GM23338 (cell line): ENCODE results near the gene GLIPR1. TPM values are rescaled to one million over a fixed set of nuclear protein-coding genes. Genes with fewer than 3 reads are reported as not detected.
A peak's percentile ranks its signal among the peaks of the same experiment; 100 is the strongest.
"Not testable (repeated sequence)": the region's sequence is repeated elsewhere in the genome, so short reads cannot be mapped to it uniquely, and the experiment has no call there.

Experiments used
- ATAC-seq: fragments of 200-7000 bp; cut with Tn5 transposase; 3 replicates; pipeline ENCODE4 v1.9.1; 2020
- DNase-seq: peaks from one replicate; pipeline ENCODE4 v3.0.0-alpha.2; 2015; ENCODE audit warnings: low spot score
- H2AFZ ChIP-seq: fragments of 200-600 bp; sonication (generic); 2 replicates; pipeline ENCODE4 v1.8.0; 2016; ENCODE audit warnings: antibody characterized with exemption, mild to moderate bottlenecking, moderate library complexity
- H3F3A ChIP-seq: fragments of 200-600 bp; sonication (generic); replicated peaks from 2 replicates; pipeline ENCODE4 v1.8.0; 2017; ENCODE audit warnings: antibody characterized with exemption, mixed run types, low read depth
- H3K27ac ChIP-seq: fragments of 200-600 bp; sonication (generic); 2 replicates; pipeline ENCODE4 v1.6.1; 2016; ENCODE audit warnings: low read depth
- H3K27me3 ChIP-seq: fragments of 200-600 bp; sonication (generic); 2 replicates; pipeline ENCODE4 v1.8.0; 2016; ENCODE audit warnings: mild to moderate bottlenecking, mixed run types, moderate library complexity; ENCODE audit not compliant: insufficient read depth
- H3K36me3 ChIP-seq: fragments of 200-600 bp; sonication (generic); 2 replicates; pipeline ENCODE4 v1.8.0; 2016; ENCODE audit warnings: mild to moderate bottlenecking; ENCODE audit not compliant: insufficient read depth
- H3K4me1 ChIP-seq: fragments of 200-600 bp; sonication (generic); 2 replicates; pipeline ENCODE4 v1.8.0; 2016; ENCODE audit warnings: mild to moderate bottlenecking, moderate library complexity; ENCODE audit not compliant: insufficient read depth
- H3K4me2 ChIP-seq: fragments of 200-600 bp; sonication (generic); 2 replicates; pipeline ENCODE4 v1.7.1; 2017; ENCODE audit warnings: mixed run types
- H3K4me3 ChIP-seq: fragments of 200-600 bp; sonication (generic); 2 replicates; pipeline ENCODE4 v1.6.1; 2016; ENCODE audit warnings: mixed run types
- H3K79me2 ChIP-seq: fragments of 200-600 bp; sonication (generic); replicated peaks from 2 replicates; pipeline ENCODE4 v1.8.0; 2017; ENCODE audit warnings: mild to moderate bottlenecking; ENCODE audit not compliant: insufficient read depth
- H3K9me2 ChIP-seq: fragments of 200-600 bp; sonication (generic); 2 replicates; pipeline ENCODE4 v1.8.0; 2017; ENCODE audit not compliant: insufficient read depth
- H4K20me1 ChIP-seq: fragments of 200-600 bp; sonication (generic); replicated peaks from 2 replicates; pipeline ENCODE4 v1.8.0; 2017; ENCODE audit warnings: mild to moderate bottlenecking; ENCODE audit not compliant: insufficient read depth
- H3K27ac Mint-ChIP-seq: 2 replicates; pipeline ENCODE4 v1.8.0; 2020; ENCODE audit warnings: inconsistent platforms, mild to moderate bottlenecking, moderate library complexity, mixed read lengths
- H3K27me3 Mint-ChIP-seq: 3 replicates; pipeline ENCODE4 v1.8.0; 2022; ENCODE audit warnings: low read depth, mild to moderate bottlenecking, moderate library complexity, mixed read lengths, inconsistent platforms; ENCODE audit not compliant: insufficient read depth, poor library complexity
- H3K36me3 Mint-ChIP-seq: 3 replicates; pipeline ENCODE4 v1.8.0; 2021; ENCODE audit warnings: low read depth, mild to moderate bottlenecking, inconsistent platforms, moderate library complexity, mixed read lengths
- H3K4me1 Mint-ChIP-seq: 3 replicates; pipeline ENCODE4 v1.8.0; 2020; ENCODE audit warnings: mild to moderate bottlenecking, inconsistent platforms, mixed read lengths
- H3K4me3 Mint-ChIP-seq: 3 replicates; pipeline ENCODE4 v1.8.0; 2021; ENCODE audit warnings: moderate library complexity, mild to moderate bottlenecking, inconsistent platforms, mixed read lengths
- H3K9me3 Mint-ChIP-seq: 3 replicates; pipeline ENCODE4 v1.8.0; 2020; ENCODE audit warnings: moderate library complexity, mild to moderate bottlenecking, inconsistent platforms, mixed read lengths
- CREB1 ChIP-seq: fragments of 250-450 bp; sonication (Bioruptor Pico); IDR thresholded peaks from 2 replicates; pipeline ENCODE4 v1.5.0; 2020; ENCODE audit warnings: low read depth, mild to moderate bottlenecking, moderate library complexity
- CTCF ChIP-seq, 2 experiments: fragments of 200-600 bp in 1 of 2; sonication (generic) in 1 of 2; conservative IDR thresholded peaks; 2 replicates each; pipeline versions ENCODE4 v1.5.1 to v1.6.1; 2016 to 2017; ENCODE audit warnings: antibody characterized with exemption in 2 of 2, low read depth in 2 of 2, mild to moderate bottlenecking in 2 of 2, moderate library complexity in 1 of 2
- ETS1 ChIP-seq: IDR thresholded peaks from 2 replicates; pipeline ENCODE4 v1.6.1; 2016; ENCODE audit warnings: antibody characterized with exemption
- EZH2 ChIP-seq: fragments of 200-600 bp; sonication (generic); IDR thresholded peaks from one replicate; pipeline ENCODE4 v1.8.0; 2017; ENCODE audit warnings: antibody characterized with exemption, mild to moderate bottlenecking, low read depth; ENCODE audit not compliant: unreplicated experiment
- EZH2phosphoT487 ChIP-seq: fragments of 200-600 bp; sonication (generic); IDR thresholded peaks from one replicate; pipeline ENCODE4 v1.8.1; 2018; ENCODE audit warnings: antibody characterized with exemption; ENCODE audit not compliant: unreplicated experiment
- NANOG ChIP-seq: IDR thresholded peaks from 2 replicates; pipeline ENCODE4 v1.6.1; 2016; ENCODE audit warnings: antibody characterized with exemption, borderline replicate concordance
- POLR2AphosphoS5 ChIP-seq: IDR thresholded peaks from 2 replicates; pipeline ENCODE4 v1.6.1; 2016; ENCODE audit warnings: antibody characterized with exemption, low read depth
- REST ChIP-seq: IDR thresholded peaks from one replicate; pipeline ENCODE4 v1.6.1; 2018; ENCODE audit warnings: antibody characterized with exemption; ENCODE audit not compliant: unreplicated experiment
- ZNF114 ChIP-seq: fragments of 250-450 bp; sonication (Bioruptor Pico); IDR thresholded peaks from 2 replicates; pipeline ENCODE4 v1.5.0; 2020; ENCODE audit warnings: mild to moderate bottlenecking, moderate library complexity
- ZNF331 ChIP-seq: fragments of 250-450 bp; sonication (Bioruptor Pico); IDR thresholded peaks from 2 replicates; pipeline ENCODE4 v1.5.0; 2020; ENCODE audit warnings: low read depth, mild to moderate bottlenecking, moderate library complexity
- polyA plus RNA-seq: library from polyadenylated mRNA; unstranded; fragments of >200 nt; fragmentation: Nextera tagmentation; extraction: Ambion mirVana; gene quantifications from 2 replicates; pipeline ENCODE4 v1.2.1, GENCODE V29; 2016
- total RNA-seq: library from RNA; depleted of rRNA; stranded (reverse); fragments of >200 nt; shearing (Covaris generic); gene quantifications from 2 replicates; pipeline ENCODE4 v1.2.3, GENCODE V29; 2014

GLIPR1 gene
- total and polyA plus RNA-seq, 2 experiments from 2014 or later, result 0.03 to 6.1 TPM

- no peak for TF ChIP-seq CREB1 (CRISPR knock-in tag)
- no peak for TF ChIP-seq EZH2phosphoT487
- TF ChIP-seq ZNF331 (CRISPR knock-in tag), result no peak
- TF ChIP-seq POLR2AphosphoS5, result no peak
- TF ChIP-seq CTCF (conservative IDR thresholded peaks at IDR 0.05; ENCODE audit: low read depth in 2 of 2), result no peak
- no peaks in the 10 kb centered on the region for H3F3A ChIP-seq
- no peaks in the 10 kb centered on the region; the same call in 2 of the 3 replicates for H3K4me1 Mint-ChIP-seq
- H3K9me2 ChIP-seq, result peaks cover 14% of the 10 kb centered on the region; the same call in 1 of the 2 replicates
- H3K4me1 ChIP-seq, result no peaks in the 10 kb centered on the region
- no peaks in the 10 kb centered on the region for H3K79me2 ChIP-seq
- no peaks in the 10 kb centered on the region for H3K36me3 ChIP-seq
- no peak overlapping the region for H3K4me3 Mint-ChIP-seq
- H4K20me1 ChIP-seq, result no peaks in the 10 kb centered on the region
- DNase-seq, result no peak
- H3K4me2 ChIP-seq, result no peak overlapping the region
- H2AFZ ChIP-seq, result peak overlapping the region; percentile 69
- no peak overlapping the region for H3K27ac Mint-ChIP-seq
- H3K27me3 ChIP-seq, result no peaks in the 10 kb centered on the region
- H3K4me3 ChIP-seq, result no peak overlapping the region
- peaks cover 7% of the 10 kb centered on the region for H3K36me3 Mint-ChIP-seq
- H3K9me3 Mint-ChIP-seq, result peaks cover 20% of the 10 kb centered on the region
- peaks cover 3% of the 10 kb centered on the region for H3K27me3 Mint-ChIP-seq
- no peak for ATAC-seq
- no peak overlapping the region for H3K27ac ChIP-seq
Observed at GRCh38 chr12:75444429-75445136, 36.0 kb upstream of the GLIPR1 start.

GRCh38 chr12:75445137-75445507 is 35.4 kb upstream of the GLIPR1 start:
- peak overlapping the region; percentile 69 for H2AFZ ChIP-seq
- not testable (repeated sequence) for H3K4me1 ChIP-seq, H3K4me1 Mint-ChIP-seq, H3K27me3 Mint-ChIP-seq, H3K9me2 ChIP-seq, H3K4me3 Mint-ChIP-seq, H3K36me3 Mint-ChIP-seq, H4K20me1 ChIP-seq, DNase-seq, H3F3A ChIP-seq, H3K27ac Mint-ChIP-seq, ATAC-seq, H3K27me3 ChIP-seq, H3K4me3 ChIP-seq, H3K27ac ChIP-seq, H3K79me2 ChIP-seq, H3K4me2 ChIP-seq, H3K36me3 ChIP-seq
- peaks cover 20% of the 10 kb centered on the region for H3K9me3 Mint-ChIP-seq

- no peaks in the 10 kb centered on the region for H3K4me1 ChIP-seq
- peaks cover 8% of the 10 kb centered on the region; the same call in 1 of the 2 replicates for H3K9me2 ChIP-seq
- peaks cover 9% of the 10 kb centered on the region; the same call in 1 of the 3 replicates for H3K9me3 Mint-ChIP-seq
- H3K4me3 Mint-ChIP-seq, result no peak overlapping the region
- H3K79me2 ChIP-seq, result no peaks in the 10 kb centered on the region
- H4K20me1 ChIP-seq, result no peaks in the 10 kb centered on the region
- H3K4me3 ChIP-seq, result no peak overlapping the region
- H3K27ac Mint-ChIP-seq, result no peak overlapping the region
- H3K27me3 Mint-ChIP-seq, result no peaks in the 10 kb centered on the region
- H3K36me3 Mint-ChIP-seq, result no peaks in the 10 kb centered on the region; the same call in 2 of the 3 replicates
- no peaks in the 10 kb centered on the region for H3F3A ChIP-seq
- H3K36me3 ChIP-seq, result no peaks in the 10 kb centered on the region
- H3K27ac ChIP-seq, result no peak overlapping the region
- no peaks in the 10 kb centered on the region for H3K27me3 ChIP-seq
- H2AFZ ChIP-seq, result no peak overlapping the region
- ATAC-seq (no peak), DNase-seq (no peak)
- H3K4me1 Mint-ChIP-seq, result no peaks in the 10 kb centered on the region
- H3K4me2 ChIP-seq, result no peak overlapping the region
- no peak for TF ChIP-seq NANOG
- no peak for TF ChIP-seq ZNF114
- no peak for TF ChIP-seq REST
- TF ChIP-seq EZH2, result no peak
- TF ChIP-seq EZH2phosphoT487, result no peak
- no peak for TF ChIP-seq ETS1
Observed at GRCh38 chr12:75446857-75447256, 33.7 kb upstream of the GLIPR1 start.
